ENCODE results near the gene ADGRD1. TPM values are rescaled to one million over a fixed set of nuclear protein-coding genes. Genes with fewer than 3 reads are reported as not detected.
"Not testable (repeated sequence)": the region's sequence is repeated elsewhere in the genome, so short reads cannot be mapped to it uniquely, and the experiment has no call there.

ADGRD1 gene
- polyA plus RNA-seq, 3 donors = 3.3 to 11.0 (median 10.3) TPM

GRCh38 chr12:131113568-131114270 is 160.0 kb downstream of the ADGRD1 start:
- 78 to 82% (median 81%) methylated on average over 18 of the region's 18 CpGs for WGBS, 3 donors
- no peak overlapping the region for H3K27ac ChIP-seq (ENCODE audit: low read depth, low read length)

- 62 to 63% (median 62%) methylated on average over 5 of the region's 5 CpGs for WGBS, 3 donors
- H3K27ac ChIP-seq (ENCODE audit: low read depth, low read length) = no peak overlapping the region
Measured at GRCh38 chr12:131114271-131114670, 160.6 kb downstream of the ADGRD1 start.

- 74 to 78% (median 78%) methylated on average over 18 of the region's 18 CpGs for WGBS, 3 donors
- H3K27ac ChIP-seq (ENCODE audit: low read depth, low read length) = no peak overlapping the region
Measured at GRCh38 chr12:131114942-131115584, 161.4 kb downstream of the ADGRD1 start.

GRCh38 chr12:131115766-131116467 is 162.2 kb downstream of the ADGRD1 start:
- 83 to 85% (median 84%) methylated on average over 8 of the region's 8 CpGs for WGBS, 3 donors
- no peak overlapping the region for H3K27ac ChIP-seq (ENCODE audit: low read depth, low read length)

- no peak overlapping the region for H3K27ac ChIP-seq (ENCODE audit: low read depth, low read length)
- 38 to 49% (median 40%) methylated on average over 15 of the region's 15 CpGs for WGBS, 3 donors
Measured at GRCh38 chr12:131116468-131117117, 162.9 kb downstream of the ADGRD1 start.

GRCh38 chr12:131117438-131118245 is 163.9 kb downstream of the ADGRD1 start:
- no peak overlapping the region for H3K27ac ChIP-seq (ENCODE audit: low read depth, low read length)
- 86 to 90% (median 88%) methylated on average over 7 of the region's 7 CpGs for WGBS, 3 donors

GRCh38 chr12:131118371-131118770 is 164.7 kb downstream of the ADGRD1 start:
- WGBS, 3 donors = 77 to 81% (median 77%) methylated on average over 9 of the region's 9 CpGs

GRCh38 chr12:131119345-131119744 is 165.6 kb downstream of the ADGRD1 start:
- not testable (repeated sequence) for H3K27ac ChIP-seq (ENCODE audit: low read depth, low read length)
- 90 to 98% (median 91%) methylated on average over 7 to 8 of the region's 8 CpGs for WGBS, 3 donors

More at GRCh38 chr12:131118371-131118770, 164.7 kb downstream of the ADGRD1 start:
- H3K27ac ChIP-seq (ENCODE audit: low read depth, low read length) = no peak overlapping the region

- no peak overlapping the region for H3K27ac ChIP-seq (ENCODE audit: low read depth, low read length)
- 93 to 96% (median 94%) methylated on average over 8 of the region's 8 CpGs for WGBS, 3 donors
Measured at GRCh38 chr12:131119936-131120335, 166.2 kb downstream of the ADGRD1 start.

GRCh38 chr12:131120831-131121271 is 167.1 kb downstream of the ADGRD1 start:
- WGBS, 3 donors = 80 to 90% (median 89%) methylated on average over 25 of the region's 25 CpGs
- H3K27ac ChIP-seq (ENCODE audit: low read depth, low read length) = no peak overlapping the region

GRCh38 chr12:131121705-131122405 is 168.1 kb downstream of the ADGRD1 start:
- no peak overlapping the region for H3K27ac ChIP-seq (ENCODE audit: low read depth, low read length)
- 86 to 90% (median 86%) methylated on average over 29 to 30 of the region's 30 CpGs for WGBS, 3 donors

GRCh38 chr12:131122631-131123030 is 168.9 kb downstream of the ADGRD1 start:
- WGBS, 3 donors = 93 to 96% (median 93%) methylated on average over 7 of the region's 7 CpGs
- no peak overlapping the region for H3K27ac ChIP-seq (ENCODE audit: low read depth, low read length)

- WGBS, 3 donors = 67 to 92% (median 87%) methylated on average over 10 of the region's 10 CpGs
- no peak overlapping the region for H3K27ac ChIP-seq (ENCODE audit: low read depth, low read length)
Measured at GRCh38 chr12:131123817-131124216, 170.1 kb downstream of the ADGRD1 start.

- H3K27ac ChIP-seq (ENCODE audit: low read depth, low read length) = no peak overlapping the region
- 87 to 92% (median 92%) methylated on average over 19 of the region's 19 CpGs for WGBS, 3 donors
Measured at GRCh38 chr12:131124487-131125280, 171.0 kb downstream of the ADGRD1 start.

GRCh38 chr12:131126662-131127173 is 173.0 kb downstream of the ADGRD1 start:
- 91 to 95% (median 92%) methylated on average over 7 of the region's 7 CpGs for WGBS, 3 donors
- no peak overlapping the region for H3K27ac ChIP-seq (ENCODE audit: low read depth, low read length)

- 91 to 97% (median 94%) methylated on average over 6 of the region's 6 CpGs for WGBS, 3 donors
Measured at GRCh38 chr12:131128556-131128955, 174.8 kb downstream of the ADGRD1 start.

More at GRCh38 chr12:131128556-131128955, 174.8 kb downstream of the ADGRD1 start:
- no peak overlapping the region for H3K27ac ChIP-seq (ENCODE audit: low read depth, low read length)

Data from adipose tissue (tissue), 3 donors.